Measurements from ENCODE around the gene CNMD.
"Not testable (repeated sequence)": the region's sequence is repeated elsewhere in the genome, so short reads cannot be mapped to it uniquely, and the experiment has no call there.

DNA sequence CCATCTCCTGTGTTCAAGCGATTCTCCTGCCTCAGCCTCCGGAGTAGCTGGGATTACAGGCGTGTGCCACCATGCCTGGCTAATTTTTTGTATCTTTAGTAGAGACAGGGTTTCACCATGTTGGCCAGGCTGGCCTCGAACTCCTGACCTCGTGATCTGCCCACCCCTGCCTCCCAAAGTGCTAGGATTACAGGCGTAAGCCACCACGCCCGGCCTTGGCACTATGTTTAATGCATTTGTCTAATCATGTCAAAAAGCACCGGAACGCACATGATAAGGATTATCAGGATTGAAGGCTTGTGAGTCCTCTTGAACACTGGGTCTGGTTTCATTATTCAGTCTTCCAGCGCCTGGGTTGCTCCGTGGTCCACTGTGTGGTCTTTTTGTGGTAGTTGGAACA is 31.4 kb downstream of the CNMD start:
- TF ChIP-seq, protein P1, sequence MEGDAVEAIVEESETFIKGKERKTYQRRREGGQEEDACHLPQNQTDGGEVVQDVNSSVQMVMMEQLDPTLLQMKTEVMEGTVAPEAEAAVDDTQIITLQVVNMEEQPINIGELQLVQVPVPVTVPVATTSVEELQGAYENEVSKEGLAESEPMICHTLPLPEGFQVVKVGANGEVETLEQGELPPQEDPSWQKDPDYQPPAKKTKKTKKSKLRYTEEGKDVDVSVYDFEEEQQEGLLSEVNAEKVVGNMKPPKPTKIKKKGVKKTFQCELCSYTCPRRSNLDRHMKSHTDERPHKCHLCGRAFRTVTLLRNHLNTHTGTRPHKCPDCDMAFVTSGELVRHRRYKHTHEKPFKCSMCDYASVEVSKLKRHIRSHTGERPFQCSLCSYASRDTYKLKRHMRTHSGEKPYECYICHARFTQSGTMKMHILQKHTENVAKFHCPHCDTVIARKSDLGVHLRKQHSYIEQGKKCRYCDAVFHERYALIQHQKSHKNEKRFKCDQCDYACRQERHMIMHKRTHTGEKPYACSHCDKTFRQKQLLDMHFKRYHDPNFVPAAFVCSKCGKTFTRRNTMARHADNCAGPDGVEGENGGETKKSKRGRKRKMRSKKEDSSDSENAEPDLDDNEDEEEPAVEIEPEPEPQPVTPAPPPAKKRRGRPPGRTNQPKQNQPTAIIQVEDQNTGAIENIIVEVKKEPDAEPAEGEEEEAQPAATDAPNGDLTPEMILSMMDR (IDR thresholded peaks at IDR 0.05): not testable (repeated sequence)
- not testable (repeated sequence) for TF ChIP-seq POLR2A (IDR thresholded peaks at IDR 0.05)

Measured in adrenal gland (tissue), 5 donors.